LNCaP clone FGC (cell line): Measurements from ENCODE around the gene XKR7.
"Not testable (repeated sequence)": the region's sequence is repeated elsewhere in the genome, so short reads cannot be mapped to it uniquely, and the experiment has no call there.

Experiments used
- DNase-seq: peaks from one replicate; pipeline ENCODE4 v3.0.0-alpha.2; 2011; ENCODE audit warnings: low read depth
- H3K4me3 ChIP-seq: 2 replicates; pipeline ENCODE4 v1.5.1; 2011; ENCODE audit warnings: mild to moderate bottlenecking, low read depth, low read length, control low read depth
- CTCF ChIP-seq: IDR thresholded peaks from 2 replicates; pipeline ENCODE4 v1.5.1; 2012; ENCODE audit warnings: mild to moderate bottlenecking; ENCODE audit not compliant: control insufficient read depth, insufficient read depth; ENCODE audit errors: extremely low read depth

The XKR7 gene

GRCh38 chr20:31923388-31924331 is 44.3 kb upstream of the XKR7 start:
- no peak overlapping the region for H3K4me3 ChIP-seq
- no peak for TF ChIP-seq CTCF
- no peak for DNase-seq

- no peak for DNase-seq
- H3K4me3 ChIP-seq, result no peak overlapping the region
These were observed 43.4 kb upstream of the XKR7 start for GRCh38 chr20:31924561-31924960.

GRCh38 chr20:31925631-31926030 is 42.3 kb upstream of the XKR7 start:
- TF ChIP-seq CTCF, result no peak
- no peak for DNase-seq
- H3K4me3 ChIP-seq, result no peak overlapping the region

More at GRCh38 chr20:31924561-31924960, 43.4 kb upstream of the XKR7 start:
- TF ChIP-seq CTCF, result no peak

- no peak for TF ChIP-seq CTCF
- DNase-seq, result no peak
- H3K4me3 ChIP-seq, result no peak overlapping the region
These were observed 41.5 kb upstream of the XKR7 start for GRCh38 chr20:31926493-31926892.

- H3K4me3 ChIP-seq, result no peak overlapping the region
- no peak for TF ChIP-seq CTCF
- DNase-seq, result no peak
These were observed 40.3 kb upstream of the XKR7 start for GRCh38 chr20:31927627-31928159.

- H3K4me3 ChIP-seq, DNase-seq: not testable (repeated sequence)
These were observed 38.3 kb upstream of the XKR7 start for GRCh38 chr20:31929631-31930030.

GRCh38 chr20:31930779-31931178 is 37.2 kb upstream of the XKR7 start:
- no peak for DNase-seq
- no peak overlapping the region for H3K4me3 ChIP-seq
- TF ChIP-seq CTCF, result no peak
